ENCODE results near the gene NT5DC3. TPM values are rescaled to one million over a fixed set of nuclear protein-coding genes. Genes with fewer than 3 reads are reported as not detected.
A peak's percentile ranks its signal among the peaks of the same experiment; 100 is the strongest.

NT5DC3 gene
- total and polyA plus RNA-seq, 2 experiments from 2014 or later, result 0.91 to 1.8 TPM

DNA sequence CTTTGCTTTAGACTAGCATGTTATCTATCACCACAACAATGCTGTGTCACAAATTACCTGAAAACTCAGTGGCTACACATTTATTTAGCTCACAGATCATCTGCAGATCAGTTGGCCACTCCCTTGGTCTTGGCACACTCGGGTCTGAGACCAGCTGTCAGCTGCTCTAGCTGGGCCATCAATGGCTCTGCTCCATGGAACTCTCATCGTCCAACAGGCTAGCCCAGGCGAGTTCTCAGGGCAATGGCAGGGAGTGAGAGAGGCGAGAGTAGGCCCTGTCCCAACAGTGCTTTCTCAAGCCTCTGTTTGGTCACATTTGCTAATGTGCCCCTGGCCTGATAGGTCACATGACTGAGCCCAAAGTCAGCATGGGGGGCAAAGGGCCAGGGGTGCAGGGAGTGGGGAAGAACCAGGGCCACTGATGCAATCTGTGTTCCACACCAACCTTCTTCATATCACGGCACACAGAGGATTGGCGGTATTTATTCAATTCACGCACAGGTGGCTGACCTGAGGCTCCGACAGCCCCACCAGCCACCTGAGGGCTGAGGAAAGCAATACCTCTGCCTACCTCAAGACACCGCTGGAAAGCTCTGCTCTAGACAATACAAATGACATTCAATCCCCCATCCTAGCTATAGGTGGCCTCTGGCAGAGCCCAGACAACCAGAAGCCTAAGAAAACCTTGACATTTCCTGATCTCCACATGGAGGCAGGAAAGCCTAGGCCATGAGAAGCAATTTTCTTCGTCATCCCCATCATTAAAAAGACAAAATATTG, 82.5 kb downstream of the NT5DC3 start:
- no peaks in the 10 kb centered on the region for H3K4me1 ChIP-seq (ENCODE audit: low read depth)

DNA sequence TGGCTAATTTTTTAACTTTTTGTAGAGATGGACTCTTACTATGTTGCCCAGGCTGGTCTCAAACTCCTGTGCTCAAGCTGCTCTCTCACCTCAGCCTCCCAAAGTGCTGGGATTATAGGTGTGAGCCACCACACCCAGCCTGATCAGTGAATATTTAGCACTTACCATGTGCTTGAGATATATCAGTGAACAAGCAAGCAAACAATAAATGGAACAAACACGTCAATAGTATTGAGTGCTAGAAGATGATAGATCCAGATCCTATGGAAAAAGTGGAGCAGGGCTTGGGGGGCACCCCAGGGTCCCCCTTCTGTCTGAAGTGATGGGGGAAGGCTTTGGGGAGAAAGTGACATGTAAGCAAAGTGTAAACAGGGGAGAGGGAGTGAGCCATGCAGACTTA, 83.8 kb downstream of the NT5DC3 start:
- no peak for DNase-seq (ENCODE audit: low read depth in 1 of 2, low spot score in 1 of 2)
- H3K27me3 ChIP-seq, result no peaks in the 10 kb centered on the region
- H3K4me1 ChIP-seq (ENCODE audit: low read depth), result no peaks in the 10 kb centered on the region
- no peak overlapping the region for H3K4me3 ChIP-seq
- TF ChIP-seq, protein P1, sequence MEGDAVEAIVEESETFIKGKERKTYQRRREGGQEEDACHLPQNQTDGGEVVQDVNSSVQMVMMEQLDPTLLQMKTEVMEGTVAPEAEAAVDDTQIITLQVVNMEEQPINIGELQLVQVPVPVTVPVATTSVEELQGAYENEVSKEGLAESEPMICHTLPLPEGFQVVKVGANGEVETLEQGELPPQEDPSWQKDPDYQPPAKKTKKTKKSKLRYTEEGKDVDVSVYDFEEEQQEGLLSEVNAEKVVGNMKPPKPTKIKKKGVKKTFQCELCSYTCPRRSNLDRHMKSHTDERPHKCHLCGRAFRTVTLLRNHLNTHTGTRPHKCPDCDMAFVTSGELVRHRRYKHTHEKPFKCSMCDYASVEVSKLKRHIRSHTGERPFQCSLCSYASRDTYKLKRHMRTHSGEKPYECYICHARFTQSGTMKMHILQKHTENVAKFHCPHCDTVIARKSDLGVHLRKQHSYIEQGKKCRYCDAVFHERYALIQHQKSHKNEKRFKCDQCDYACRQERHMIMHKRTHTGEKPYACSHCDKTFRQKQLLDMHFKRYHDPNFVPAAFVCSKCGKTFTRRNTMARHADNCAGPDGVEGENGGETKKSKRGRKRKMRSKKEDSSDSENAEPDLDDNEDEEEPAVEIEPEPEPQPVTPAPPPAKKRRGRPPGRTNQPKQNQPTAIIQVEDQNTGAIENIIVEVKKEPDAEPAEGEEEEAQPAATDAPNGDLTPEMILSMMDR (IDR thresholded peaks at IDR 0.05; ENCODE audit: low read depth, low read length), result no peak
- H3K36me3 ChIP-seq, result no peaks in the 10 kb centered on the region
- no peaks in the 10 kb centered on the region for H3K9me3 ChIP-seq (ENCODE audit: low read depth)
- no peak overlapping the region for H3K27ac ChIP-seq

More for the DNA sequence above, 82.5 kb downstream of the NT5DC3 start:
- DNase-seq (ENCODE audit: low read depth in 1 of 2, low spot score in 1 of 2), result no peak
- TF ChIP-seq, protein P1 (IDR thresholded peaks at IDR 0.05; ENCODE audit: low read depth, low read length), result no peak
- Histone ChIP-seq H3K36me3 (no peaks in the 10 kb centered on the region), H3K27me3 (no peaks in the 10 kb centered on the region), H3K27ac (no peak overlapping the region), H3K4me3 (no peak overlapping the region), H3K9me3 (ENCODE audit: low read depth) (no peaks in the 10 kb centered on the region)

DNA sequence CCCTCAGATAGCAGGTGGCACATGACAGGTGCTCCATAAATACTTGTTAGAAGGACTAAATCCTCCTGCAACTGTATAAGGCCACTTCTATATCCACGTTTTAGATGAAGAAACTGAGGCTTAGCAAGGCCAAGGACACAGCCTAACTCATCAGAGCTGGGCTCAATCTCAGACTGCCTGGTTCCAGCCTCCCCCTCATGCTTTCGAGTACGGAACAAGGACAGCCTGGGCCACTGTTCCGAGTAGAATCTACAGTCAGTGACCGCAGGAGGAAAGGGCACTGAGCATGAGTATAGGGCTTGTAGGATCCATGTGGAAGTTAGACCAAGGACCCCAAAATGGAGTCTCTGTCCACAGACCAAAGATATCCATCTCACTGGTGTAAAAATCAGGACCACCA, 84.6 kb downstream of the NT5DC3 start:
- Histone ChIP-seq H3K4me3 (no peak overlapping the region), H3K27ac (no peak overlapping the region), H3K4me1 (ENCODE audit: low read depth) (no peaks in the 10 kb centered on the region), H3K36me3 (no peaks in the 10 kb centered on the region), H3K27me3 (no peaks in the 10 kb centered on the region), H3K9me3 (ENCODE audit: low read depth) (no peaks in the 10 kb centered on the region)
- no peak for DNase-seq (ENCODE audit: low read depth in 1 of 2, low spot score in 1 of 2)
- TF ChIP-seq, protein P1 (IDR thresholded peaks at IDR 0.05; ENCODE audit: low read depth, low read length), result no peak

DNA sequence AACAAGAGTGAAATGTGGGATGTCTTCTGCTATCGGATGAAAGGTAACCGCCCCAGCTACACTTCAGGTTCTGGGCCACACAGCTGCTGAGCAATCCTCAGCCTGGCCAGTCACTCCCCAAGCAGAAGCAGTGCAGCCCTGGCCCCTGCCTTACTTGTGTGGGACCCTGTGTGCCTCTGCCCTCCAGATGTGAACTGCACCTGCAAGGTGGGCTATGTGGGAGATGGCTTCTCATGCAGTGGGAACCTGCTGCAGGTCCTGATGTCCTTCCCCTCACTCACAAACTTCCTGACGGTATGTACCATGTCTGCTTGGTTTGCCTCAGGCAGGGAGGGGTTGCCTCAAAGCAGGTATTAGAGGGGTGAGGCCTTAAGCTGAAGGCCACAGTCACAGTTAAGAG, 85.6 kb downstream of the NT5DC3 start:
- H3K27ac ChIP-seq, result no peak overlapping the region
- H3K36me3 ChIP-seq, result no peaks in the 10 kb centered on the region
- no peaks in the 10 kb centered on the region for H3K9me3 ChIP-seq (ENCODE audit: low read depth)
- no peaks in the 10 kb centered on the region for H3K27me3 ChIP-seq
- H3K4me1 ChIP-seq (ENCODE audit: low read depth), result no peaks in the 10 kb centered on the region
- TF ChIP-seq, protein P1 (IDR thresholded peaks at IDR 0.05; ENCODE audit: low read depth, low read length), result no peak
- H3K4me3 ChIP-seq, result no peak overlapping the region
- no peak for DNase-seq (ENCODE audit: low read depth in 1 of 2, low spot score in 1 of 2)

DNA sequence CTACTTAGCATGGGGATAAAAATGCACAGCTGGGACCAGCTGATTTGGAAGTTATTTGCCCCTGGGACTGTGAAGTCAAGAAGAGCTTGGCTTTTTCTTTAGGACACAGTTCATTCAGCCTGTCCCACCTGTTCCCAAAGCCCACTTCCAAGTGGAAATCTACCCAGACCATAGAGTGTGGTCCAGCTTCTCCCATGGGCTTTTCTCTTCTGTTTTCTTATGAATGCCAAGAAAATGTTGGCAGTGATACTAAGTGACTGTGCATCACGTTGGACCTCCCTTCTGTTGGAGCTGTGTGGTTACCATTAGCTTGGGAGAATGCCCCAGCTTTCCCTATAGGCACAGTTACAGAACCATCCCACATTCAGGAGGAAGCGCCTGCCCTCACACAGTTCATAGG, 89.4 kb downstream of the NT5DC3 start:
- no peak overlapping the region for H3K4me3 ChIP-seq
- no peaks in the 10 kb centered on the region for H3K4me1 ChIP-seq (ENCODE audit: low read depth)
- no peaks in the 10 kb centered on the region for H3K36me3 ChIP-seq
- no peaks in the 10 kb centered on the region for H3K9me3 ChIP-seq (ENCODE audit: low read depth)
- TF ChIP-seq, protein P1 (IDR thresholded peaks at IDR 0.05; ENCODE audit: low read depth, low read length), result no peak
- DNase-seq (ENCODE audit: low read depth in 1 of 2, low spot score in 1 of 2), result peak in 1 of 2 donors; percentile 44
- H3K27me3 ChIP-seq, result no peaks in the 10 kb centered on the region
- H3K27ac ChIP-seq, result no peak overlapping the region

Data from cardiac muscle cell (in vitro differentiated cells and primary cell).